Ascending aorta (tissue), 2 donors: ENCODE measurements around the gene DDR2. TPM values are rescaled to one million over a fixed set of nuclear protein-coding genes. Genes with fewer than 3 reads are reported as not detected.
A peak's percentile ranks its signal among the peaks of the same experiment; 100 is the strongest.

Experiments used
- DNase-seq, 2 donors: peaks; one replicate each; pipeline ENCODE4 v3.0.0-alpha.2; 2019; ENCODE audit warnings: low spot score in 2 of 2
- H3K27ac ChIP-seq, 2 donors: fragments of 200-600 bp; sonication (generic); one replicate each; pipeline ENCODE4 v1.5.1; 2016 to 2017; ENCODE audit warnings: mild to moderate bottlenecking in 1 of 2
- H3K27me3 ChIP-seq: fragments of 200-600 bp; sonication (generic); one replicate; pipeline ENCODE4 v1.5.1; 2017
- H3K36me3 ChIP-seq, 2 donors: fragments of 200-600 bp; sonication (generic); one replicate each; pipeline ENCODE4 v1.5.1; 2016
- H3K4me1 ChIP-seq, 2 donors: fragments of 200-600 bp; sonication (generic); one replicate each; pipeline ENCODE4 v1.5.1; 2016 to 2017; ENCODE audit warnings: mild to moderate bottlenecking in 1 of 2
- H3K4me3 ChIP-seq, 2 donors: fragments of 200-600 bp; sonication (generic); one replicate each; pipeline ENCODE4 v1.5.1; 2016 to 2017; ENCODE audit warnings: mild to moderate bottlenecking in 1 of 2
- H3K9me3 ChIP-seq, 2 donors: fragments of 200-600 bp; sonication (generic); one replicate each; pipeline ENCODE4 v1.5.1; 2016
- intact Hi-C: fragments of 100-400 bp; cut with DNase I; formaldehyde crosslinking; loops from one replicate; pipeline ENCODE4 v1.15.1; 2023
- total RNA-seq: library from RNA; depleted of rRNA; stranded (reverse); fragments of >200 nt; gene quantifications from one replicate; pipeline ENCODE4 v1.1.0, GENCODE V29; 2016
- TF ChIP-seq, protein P1 (sequence below), 3 experiments: fragments of 200-600 bp in 2 of 3; fragments of 450-650 bp in 1 of 3; sonication (generic) in 2 of 3; IDR thresholded peaks; one replicate each; pipeline ENCODE4 v1.5.1; 2016 to 2019; ENCODE audit warnings: antibody characterized with exemption in 3 of 3, mild to moderate bottlenecking in 1 of 3, moderate library complexity in 1 of 3

DDR2 gene
- total RNA-seq, 1 donor from 2014 or later = 77.9 TPM

DNA sequence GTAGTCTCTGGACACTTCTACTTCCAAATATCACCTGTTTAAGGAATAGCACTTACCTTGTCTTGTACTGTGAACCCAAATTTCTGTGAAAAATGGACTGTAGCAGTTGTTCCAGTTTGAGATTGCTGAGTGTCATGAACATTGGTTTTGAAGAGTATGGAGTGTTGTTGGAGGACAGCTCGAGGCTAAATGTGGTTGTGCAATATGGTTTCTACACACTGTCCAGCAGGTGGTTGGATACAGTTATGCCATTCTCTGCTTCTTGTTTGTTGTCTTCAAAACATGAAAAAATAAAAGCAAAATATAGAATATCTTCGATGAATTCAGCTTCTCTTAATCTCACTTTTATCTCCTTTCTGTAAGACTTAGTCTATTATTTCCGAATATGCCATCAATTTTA, 67.1 kb downstream of the DDR2 start:
- TF ChIP-seq, protein P1, sequence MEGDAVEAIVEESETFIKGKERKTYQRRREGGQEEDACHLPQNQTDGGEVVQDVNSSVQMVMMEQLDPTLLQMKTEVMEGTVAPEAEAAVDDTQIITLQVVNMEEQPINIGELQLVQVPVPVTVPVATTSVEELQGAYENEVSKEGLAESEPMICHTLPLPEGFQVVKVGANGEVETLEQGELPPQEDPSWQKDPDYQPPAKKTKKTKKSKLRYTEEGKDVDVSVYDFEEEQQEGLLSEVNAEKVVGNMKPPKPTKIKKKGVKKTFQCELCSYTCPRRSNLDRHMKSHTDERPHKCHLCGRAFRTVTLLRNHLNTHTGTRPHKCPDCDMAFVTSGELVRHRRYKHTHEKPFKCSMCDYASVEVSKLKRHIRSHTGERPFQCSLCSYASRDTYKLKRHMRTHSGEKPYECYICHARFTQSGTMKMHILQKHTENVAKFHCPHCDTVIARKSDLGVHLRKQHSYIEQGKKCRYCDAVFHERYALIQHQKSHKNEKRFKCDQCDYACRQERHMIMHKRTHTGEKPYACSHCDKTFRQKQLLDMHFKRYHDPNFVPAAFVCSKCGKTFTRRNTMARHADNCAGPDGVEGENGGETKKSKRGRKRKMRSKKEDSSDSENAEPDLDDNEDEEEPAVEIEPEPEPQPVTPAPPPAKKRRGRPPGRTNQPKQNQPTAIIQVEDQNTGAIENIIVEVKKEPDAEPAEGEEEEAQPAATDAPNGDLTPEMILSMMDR (IDR thresholded peaks at IDR 0.05) = no peak
- no peaks in the 10 kb centered on the region for H3K27me3 ChIP-seq
- no peak overlapping the region for H3K4me3 ChIP-seq
- no peaks in the 10 kb centered on the region for H3K36me3 ChIP-seq
- no peak for DNase-seq
- H3K27ac ChIP-seq = no peak overlapping the region
- intact Hi-C loops = loop anchor here (5.0 kb wide), 1 partner anchor 37 kb away; no protein-coding TSS in a partner anchor
- no peaks in the 10 kb centered on the region for H3K9me3 ChIP-seq
- peaks cover 4 to 10% of the 10 kb centered on the region in 2 donors for H3K4me1 ChIP-seq

GRCh38 chr1:162700131-162700530, 67.9 kb downstream of the DDR2 start:
- no peaks in the 10 kb centered on the region for H3K9me3 ChIP-seq
- H3K36me3 ChIP-seq = no peaks in the 10 kb centered on the region
- no peaks in the 10 kb centered on the region for H3K27me3 ChIP-seq
- H3K4me3 ChIP-seq = no peak overlapping the region
- no peak for DNase-seq
- no peak overlapping the region for H3K27ac ChIP-seq
- intact Hi-C loops = no loop called here
- TF ChIP-seq, protein P1 (IDR thresholded peaks at IDR 0.05) = no peak
- peaks cover 4 to 10% of the 10 kb centered on the region in 2 donors for H3K4me1 ChIP-seq

DNA sequence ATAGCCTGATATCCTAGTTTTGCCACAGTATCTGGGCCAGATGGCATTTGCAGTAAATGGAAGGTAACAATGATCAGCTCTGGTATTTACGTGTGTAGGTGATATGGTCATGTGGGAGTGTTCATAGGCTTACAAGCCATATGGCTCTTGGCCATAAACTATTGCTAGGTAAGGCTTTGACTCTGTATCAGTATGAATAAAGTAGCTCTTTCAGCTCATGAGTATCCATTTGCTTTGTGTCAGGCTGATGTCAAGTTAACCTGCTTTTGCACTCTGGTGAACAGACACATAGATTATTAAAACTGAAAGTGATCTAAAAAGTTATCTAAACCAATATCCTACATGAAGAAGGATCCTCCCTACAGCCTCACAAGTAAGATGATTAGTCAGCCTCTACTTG, 69.0 kb downstream of the DDR2 start:
- no peaks in the 10 kb centered on the region for H3K36me3 ChIP-seq
- H3K27me3 ChIP-seq = no peaks in the 10 kb centered on the region
- DNase-seq = no peak
- H3K4me3 ChIP-seq = no peak overlapping the region
- H3K27ac ChIP-seq = no peak overlapping the region
- H3K4me1 ChIP-seq = peaks cover 4 to 9% of the 10 kb centered on the region in 2 donors
- no peaks in the 10 kb centered on the region for H3K9me3 ChIP-seq
- intact Hi-C loops = no loop called here
- TF ChIP-seq, protein P1 (IDR thresholded peaks at IDR 0.05) = no peak

DNA sequence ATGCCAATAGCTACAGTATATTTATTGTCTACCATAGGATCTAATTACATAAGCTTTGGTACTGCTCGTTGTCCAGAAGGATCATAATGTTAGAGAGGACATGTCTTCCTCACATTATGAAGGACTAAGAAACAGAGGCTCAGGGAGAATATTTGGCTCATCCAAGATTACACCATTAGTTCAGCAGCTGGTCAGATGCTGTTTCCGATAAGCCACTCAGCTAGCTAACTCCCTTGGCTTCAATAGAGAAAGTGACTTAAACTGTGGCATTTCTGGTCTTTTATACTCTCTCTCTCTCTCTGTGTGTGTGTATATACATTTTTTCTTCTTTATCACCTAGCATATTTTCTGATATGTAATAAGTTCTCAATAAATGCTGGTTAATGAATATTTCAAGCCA, 70.4 kb downstream of the DDR2 start:
- Histone ChIP-seq H3K4me3 (no peak overlapping the region), H3K9me3 (no peaks in the 10 kb centered on the region), H3K4me1 (no peaks in the 10 kb centered on the region), H3K27ac (no peak overlapping the region), H3K27me3 (no peaks in the 10 kb centered on the region), H3K36me3 (no peaks in the 10 kb centered on the region)
- TF ChIP-seq, protein P1 (IDR thresholded peaks at IDR 0.05) = no peak
- intact Hi-C loops = no loop called here
- DNase-seq = no peak

DNA sequence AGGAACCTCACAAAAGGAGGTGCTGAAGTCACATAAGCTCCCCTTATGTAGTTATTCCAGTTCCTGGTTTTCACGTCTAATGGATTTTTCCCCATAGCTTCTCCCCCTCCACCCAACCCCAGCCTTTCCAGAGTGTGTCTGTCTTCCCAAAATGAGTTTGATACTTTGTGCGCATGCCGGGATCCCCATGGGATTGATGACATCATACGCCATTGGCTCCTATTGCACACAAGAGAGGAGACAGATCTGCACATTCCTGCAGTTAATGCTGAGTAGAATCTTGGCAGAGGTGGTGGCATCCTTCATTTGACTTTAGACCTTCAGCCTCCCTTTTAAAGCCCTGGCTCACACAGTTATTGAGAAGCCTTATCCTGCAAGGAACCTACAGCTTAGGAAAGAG, 71.4 kb downstream of the DDR2 start:
- Histone ChIP-seq H3K4me1 (no peaks in the 10 kb centered on the region), H3K27ac (no peak overlapping the region), H3K9me3 (no peaks in the 10 kb centered on the region), H3K36me3 (no peaks in the 10 kb centered on the region), H3K27me3 (no peaks in the 10 kb centered on the region), H3K4me3 (no peak overlapping the region)
- intact Hi-C loops = no loop called here
- TF ChIP-seq, protein P1 (IDR thresholded peaks at IDR 0.05) = no peak
- peak in 1 of 2 donors; percentile 70 for DNase-seq
